Neuron (in vitro differentiated cells): ENCODE data around the gene ESR1.
"Not testable (repeated sequence)": the region's sequence is repeated elsewhere in the genome, so short reads cannot be mapped to it uniquely, and the experiment has no call there.

ENCODE experiments used
- H2AFZ ChIP-seq: one replicate; pipeline ENCODE4 v1.6.1; 2013; ENCODE audit warnings: low read depth, mild to moderate bottlenecking, inconsistent platforms, low read length, moderate library complexity
- H3K27me3 ChIP-seq: one replicate; pipeline ENCODE4 v1.6.1; 2013; ENCODE audit warnings: low read length; ENCODE audit not compliant: insufficient read depth
- H3K36me3 ChIP-seq: one replicate; pipeline ENCODE4 v1.6.1; 2013; ENCODE audit warnings: low read length; ENCODE audit not compliant: insufficient read depth
- H3K4me1 ChIP-seq: one replicate; pipeline ENCODE4 v1.6.1; 2013; ENCODE audit warnings: low read length; ENCODE audit not compliant: insufficient read depth
- H3K4me3 ChIP-seq: 2 replicates; pipeline ENCODE4 v1.5.1; 2013; ENCODE audit warnings: mild to moderate bottlenecking, low read length, moderate library complexity
- H3K9me3 ChIP-seq: one replicate; pipeline ENCODE4 v1.6.1; 2013; ENCODE audit warnings: low read length

ESR1 gene

DNA sequence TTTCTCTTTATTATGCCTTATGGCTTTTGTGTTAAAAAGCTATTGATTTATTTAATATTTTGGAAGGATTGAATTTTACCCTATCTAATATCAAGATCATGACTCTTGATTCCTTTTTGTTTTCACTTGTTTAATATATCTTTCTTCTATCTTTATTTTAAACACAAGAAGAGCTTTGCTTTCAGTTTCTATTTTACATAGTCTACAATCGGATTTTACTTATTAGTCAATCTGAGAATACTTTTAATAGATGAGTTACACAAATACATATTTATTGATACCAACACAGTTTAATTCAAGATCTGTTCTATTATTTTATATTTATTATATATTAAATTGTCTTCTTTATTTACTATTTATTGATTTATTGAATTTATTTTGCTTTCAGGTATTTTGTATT lies 218.8 kb downstream of the ESR1 start:
- H3K9me3 ChIP-seq = no peaks in the 10 kb centered on the region
- H3K27me3 ChIP-seq = no peaks in the 10 kb centered on the region
- no peaks in the 10 kb centered on the region for H3K36me3 ChIP-seq
- H2AFZ ChIP-seq = no peak overlapping the region
- H3K4me1 ChIP-seq = no peaks in the 10 kb centered on the region
- H3K4me3 ChIP-seq = no peak overlapping the region

DNA sequence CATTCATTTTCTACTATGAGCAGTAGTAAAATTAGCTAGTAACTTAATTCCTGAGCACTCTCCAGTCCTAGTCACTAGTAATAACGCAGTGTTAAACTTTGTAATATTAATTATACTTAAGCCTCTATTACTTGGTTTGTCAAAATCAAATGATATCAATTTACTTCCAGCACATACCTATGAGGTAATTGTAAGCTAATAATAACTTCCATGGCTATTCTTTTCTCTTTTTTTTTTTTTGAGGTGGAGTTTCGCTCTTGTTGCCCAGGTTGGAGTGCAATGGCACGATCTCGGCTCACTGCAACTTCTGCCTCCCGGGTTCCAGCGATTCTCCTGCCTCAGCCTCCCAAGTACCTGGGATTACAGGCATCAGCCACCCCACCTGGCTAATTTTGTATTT lies 219.3 kb downstream of the ESR1 start:
- H3K9me3 ChIP-seq, H2AFZ ChIP-seq, H3K4me3 ChIP-seq, H3K27me3 ChIP-seq, H3K36me3 ChIP-seq, H3K4me1 ChIP-seq: not testable (repeated sequence)

GRCh38 chr6:152033765-152034164 lies 226.3 kb downstream of the ESR1 start:
- H3K9me3 ChIP-seq, H2AFZ ChIP-seq, H3K4me1 ChIP-seq, H3K36me3 ChIP-seq, H3K4me3 ChIP-seq, H3K27me3 ChIP-seq: not testable (repeated sequence)

GRCh38 chr6:152034631-152035030 lies 227.1 kb downstream of the ESR1 start:
- no peaks in the 10 kb centered on the region for H3K27me3 ChIP-seq
- H2AFZ ChIP-seq = no peak overlapping the region
- H3K4me1 ChIP-seq = no peaks in the 10 kb centered on the region
- no peaks in the 10 kb centered on the region for H3K36me3 ChIP-seq
- H3K9me3 ChIP-seq = no peaks in the 10 kb centered on the region
- H3K4me3 ChIP-seq = no peak overlapping the region

- no peak overlapping the region for H2AFZ ChIP-seq
- no peaks in the 10 kb centered on the region for H3K27me3 ChIP-seq
- no peaks in the 10 kb centered on the region for H3K9me3 ChIP-seq
- H3K36me3 ChIP-seq = no peaks in the 10 kb centered on the region
- no peaks in the 10 kb centered on the region for H3K4me1 ChIP-seq
- H3K4me3 ChIP-seq = no peak overlapping the region
Observed at GRCh38 chr6:152046118-152046517, 238.6 kb downstream of the ESR1 start.

DNA sequence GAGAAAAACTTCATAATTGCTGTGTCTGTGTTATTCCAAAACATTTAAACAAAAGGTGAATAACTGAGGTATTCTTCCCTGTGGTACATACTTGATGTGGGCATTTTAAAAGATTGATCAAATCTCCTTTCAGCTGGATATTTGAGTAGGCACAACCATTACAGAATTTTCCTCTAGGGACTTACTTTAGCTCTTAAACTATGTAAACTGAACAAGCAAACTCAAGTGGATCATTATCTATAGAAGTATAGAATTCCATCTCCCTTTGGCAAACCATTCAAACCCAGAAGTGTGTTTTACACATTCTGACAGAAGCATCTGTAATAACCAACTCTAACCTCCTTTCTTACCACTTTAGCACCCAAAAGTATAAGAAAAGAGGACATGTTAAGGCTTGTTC lies 241.4 kb downstream of the ESR1 start:
- H3K4me3 ChIP-seq = no peak overlapping the region
- H2AFZ ChIP-seq = no peak overlapping the region
- no peaks in the 10 kb centered on the region for H3K9me3 ChIP-seq
- no peaks in the 10 kb centered on the region for H3K27me3 ChIP-seq
- H3K4me1 ChIP-seq = no peaks in the 10 kb centered on the region
- H3K36me3 ChIP-seq = no peaks in the 10 kb centered on the region

- no peaks in the 10 kb centered on the region for H3K27me3 ChIP-seq
- no peaks in the 10 kb centered on the region for H3K9me3 ChIP-seq
- no peaks in the 10 kb centered on the region for H3K4me1 ChIP-seq
- H3K36me3 ChIP-seq = no peaks in the 10 kb centered on the region
- no peak overlapping the region for H2AFZ ChIP-seq
- H3K4me3 ChIP-seq = no peak overlapping the region
Observed at GRCh38 chr6:152049502-152049901, 242.0 kb downstream of the ESR1 start.

GRCh38 chr6:152050451-152051195 lies 243.1 kb downstream of the ESR1 start:
- no peaks in the 10 kb centered on the region for H3K36me3 ChIP-seq
- no peak overlapping the region for H2AFZ ChIP-seq
- H3K4me3 ChIP-seq = no peak overlapping the region
- no peaks in the 10 kb centered on the region for H3K4me1 ChIP-seq
- no peaks in the 10 kb centered on the region for H3K9me3 ChIP-seq
- H3K27me3 ChIP-seq = no peaks in the 10 kb centered on the region

GRCh38 chr6:152052061-152052460 lies 244.6 kb downstream of the ESR1 start:
- Histone ChIP-seq H3K4me3 (no peak overlapping the region), H2AFZ (no peak overlapping the region), H3K4me1 (no peaks in the 10 kb centered on the region), H3K36me3 (no peaks in the 10 kb centered on the region), H3K9me3 (no peaks in the 10 kb centered on the region), H3K27me3 (no peaks in the 10 kb centered on the region)

DNA sequence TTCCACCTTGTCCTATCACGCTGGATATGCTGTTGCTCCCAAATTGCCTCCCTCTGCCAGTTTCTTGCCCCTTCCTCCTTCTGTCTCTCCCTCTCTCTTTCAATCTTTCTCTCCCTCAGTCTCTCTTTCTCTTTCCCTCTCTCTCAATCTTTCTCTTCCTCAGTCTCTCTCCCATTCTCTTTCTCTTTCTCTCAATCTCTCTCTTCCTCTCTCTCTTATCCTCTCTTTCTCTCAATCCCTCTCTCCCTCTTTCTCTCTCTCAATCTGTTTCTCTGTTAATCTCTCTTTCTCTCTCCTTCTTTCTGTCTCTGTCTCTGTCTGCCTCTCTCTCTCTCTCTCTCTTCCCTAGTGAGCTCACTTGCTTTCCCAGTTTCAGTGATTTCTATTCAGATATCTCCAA lies 245.8 kb downstream of the ESR1 start:
- Histone ChIP-seq H3K4me1 (no peaks in the 10 kb centered on the region), H2AFZ (no peak overlapping the region), H3K4me3 (no peak overlapping the region), H3K9me3 (no peaks in the 10 kb centered on the region), H3K36me3 (no peaks in the 10 kb centered on the region), H3K27me3 (no peaks in the 10 kb centered on the region)

DNA sequence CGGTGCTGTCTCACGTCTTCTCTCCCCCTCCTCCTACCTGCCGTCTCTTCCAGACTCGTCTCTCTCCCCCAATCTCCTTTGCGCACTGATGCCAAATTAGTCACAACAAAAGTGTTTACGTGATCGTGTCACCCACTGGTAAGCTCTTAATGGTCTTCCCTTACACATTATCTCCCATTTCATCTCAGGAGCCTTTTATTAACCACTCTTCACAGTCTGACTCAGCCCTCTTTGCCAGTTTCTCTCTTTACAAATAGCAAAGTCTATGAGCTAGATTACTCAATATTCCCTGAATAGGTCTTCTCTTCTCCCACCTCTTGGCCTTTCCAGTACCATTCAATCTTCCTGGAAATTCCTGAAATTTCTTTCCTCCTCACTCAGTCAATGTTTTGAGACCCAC lies 247.0 kb downstream of the ESR1 start:
- no peaks in the 10 kb centered on the region for H3K9me3 ChIP-seq
- H3K4me3 ChIP-seq = no peak overlapping the region
- no peak overlapping the region for H2AFZ ChIP-seq
- no peaks in the 10 kb centered on the region for H3K27me3 ChIP-seq
- H3K36me3 ChIP-seq = no peaks in the 10 kb centered on the region
- H3K4me1 ChIP-seq = no peaks in the 10 kb centered on the region

GRCh38 chr6:152055517-152055916 lies 248.0 kb downstream of the ESR1 start:
- no peaks in the 10 kb centered on the region for H3K4me1 ChIP-seq
- no peak overlapping the region for H2AFZ ChIP-seq
- no peaks in the 10 kb centered on the region for H3K27me3 ChIP-seq
- H3K36me3 ChIP-seq = no peaks in the 10 kb centered on the region
- H3K9me3 ChIP-seq = no peaks in the 10 kb centered on the region
- H3K4me3 ChIP-seq = no peak overlapping the region

- Histone ChIP-seq H2AFZ (no peak overlapping the region), H3K9me3 (no peaks in the 10 kb centered on the region), H3K4me3 (no peak overlapping the region), H3K4me1 (no peaks in the 10 kb centered on the region), H3K27me3 (no peaks in the 10 kb centered on the region), H3K36me3 (no peaks in the 10 kb centered on the region)
Observed at GRCh38 chr6:152057832-152058498, 250.5 kb downstream of the ESR1 start.

- Histone ChIP-seq H3K27me3 (no peaks in the 10 kb centered on the region), H3K4me3 (no peak overlapping the region), H3K4me1 (no peaks in the 10 kb centered on the region)
Observed at GRCh38 chr6:152059909-152060308, 252.4 kb downstream of the ESR1 start.

More at GRCh38 chr6:152059909-152060308, 252.4 kb downstream of the ESR1 start:
- Histone ChIP-seq H3K36me3 (no peaks in the 10 kb centered on the region), H2AFZ (no peak overlapping the region), H3K9me3 (no peaks in the 10 kb centered on the region)
